ENCODE results near the gene MYO1D. TPM values are rescaled to one million over a fixed set of nuclear protein-coding genes. Genes with fewer than 3 reads are reported as not detected.

MYO1D gene
- total RNA-seq, 1 experiment from 2014 or later: 1.3 TPM

GRCh38 chr17:32504166-32504990 is 372.5 kb downstream of the MYO1D start:
- Histone ChIP-seq H3K27me3 (no peaks in the 10 kb centered on the region), H3K9me3 (no peaks in the 10 kb centered on the region), H3K36me3 (no peaks in the 10 kb centered on the region), H3K4me3 (no peak overlapping the region)
- no peak for DNase-seq

GRCh38 chr17:32503251-32504165 is 373.4 kb downstream of the MYO1D start:
- Histone ChIP-seq H3K9me3 (no peaks in the 10 kb centered on the region), H3K27me3 (no peaks in the 10 kb centered on the region), H3K36me3 (no peaks in the 10 kb centered on the region), H3K4me3 (no peak overlapping the region)
- DNase-seq: no peak

GRCh38 chr17:32502710-32503109 is 374.2 kb downstream of the MYO1D start:
- no peak overlapping the region for H3K4me3 ChIP-seq
- H3K36me3 ChIP-seq: no peaks in the 10 kb centered on the region
- DNase-seq: no peak

GRCh38 chr17:32502013-32502412 is 374.9 kb downstream of the MYO1D start:
- DNase-seq: no peak
- H3K36me3 ChIP-seq: no peaks in the 10 kb centered on the region
- no peaks in the 10 kb centered on the region for H3K27me3 ChIP-seq
- H3K4me3 ChIP-seq: no peak overlapping the region
- no peaks in the 10 kb centered on the region for H3K9me3 ChIP-seq

More at GRCh38 chr17:32502710-32503109, 374.2 kb downstream of the MYO1D start:
- no peaks in the 10 kb centered on the region for H3K9me3 ChIP-seq
- H3K27me3 ChIP-seq: no peaks in the 10 kb centered on the region

GRCh38 chr17:32498391-32498790 is 378.5 kb downstream of the MYO1D start:
- no peak for DNase-seq
- H3K36me3 ChIP-seq: no peaks in the 10 kb centered on the region
- no peak overlapping the region for H3K4me3 ChIP-seq
- no peaks in the 10 kb centered on the region for H3K9me3 ChIP-seq
- no peaks in the 10 kb centered on the region for H3K27me3 ChIP-seq

GRCh38 chr17:32497431-32498205 is 379.3 kb downstream of the MYO1D start:
- Histone ChIP-seq H3K36me3 (no peaks in the 10 kb centered on the region), H3K27me3 (no peaks in the 10 kb centered on the region), H3K9me3 (no peaks in the 10 kb centered on the region), H3K4me3 (no peak overlapping the region)
- no peak for DNase-seq

- Histone ChIP-seq H3K36me3 (no peaks in the 10 kb centered on the region), H3K9me3 (no peaks in the 10 kb centered on the region), H3K4me3 (no peak overlapping the region), H3K27me3 (no peaks in the 10 kb centered on the region)
- peak; percentile 50 for DNase-seq
Measured at GRCh38 chr17:32496395-32497073, 380.4 kb downstream of the MYO1D start.

- Histone ChIP-seq H3K36me3 (no peaks in the 10 kb centered on the region), H3K27me3 (no peaks in the 10 kb centered on the region), H3K9me3 (no peaks in the 10 kb centered on the region), H3K4me3 (no peak overlapping the region)
- no peak for DNase-seq
Measured at GRCh38 chr17:32495359-32496231, 381.3 kb downstream of the MYO1D start.

- Histone ChIP-seq H3K27me3 (no peaks in the 10 kb centered on the region), H3K9me3 (no peaks in the 10 kb centered on the region), H3K4me3 (no peak overlapping the region), H3K36me3 (no peaks in the 10 kb centered on the region)
- peak; percentile 87 for DNase-seq
Measured at GRCh38 chr17:32494621-32495358, 382.1 kb downstream of the MYO1D start.

- Histone ChIP-seq H3K27me3 (no peaks in the 10 kb centered on the region), H3K9me3 (no peaks in the 10 kb centered on the region), H3K4me3 (no peak overlapping the region), H3K36me3 (peaks cover 3% of the 10 kb centered on the region; the same call in 1 of the 2 replicates)
- no peak for DNase-seq
Measured at GRCh38 chr17:32493976-32494513, 382.9 kb downstream of the MYO1D start.

GRCh38 chr17:32493571-32493970 is 383.4 kb downstream of the MYO1D start:
- Histone ChIP-seq H3K9me3 (no peaks in the 10 kb centered on the region), H3K36me3 (peaks cover 6% of the 10 kb centered on the region; the same call in 1 of the 2 replicates), H3K27me3 (no peaks in the 10 kb centered on the region), H3K4me3 (no peak overlapping the region)
- no peak for DNase-seq

- H3K27me3 ChIP-seq: no peaks in the 10 kb centered on the region
- peaks cover 14% of the 10 kb centered on the region for H3K36me3 ChIP-seq
- DNase-seq: no peak
- no peak overlapping the region for H3K4me3 ChIP-seq
- no peaks in the 10 kb centered on the region for H3K9me3 ChIP-seq
Measured at GRCh38 chr17:32492648-32493289, 384.2 kb downstream of the MYO1D start.

GRCh38 chr17:32492264-32492589 is 384.7 kb downstream of the MYO1D start:
- Histone ChIP-seq H3K27me3 (no peaks in the 10 kb centered on the region), H3K4me3 (no peak overlapping the region), H3K36me3 (peaks cover 14% of the 10 kb centered on the region), H3K9me3 (no peaks in the 10 kb centered on the region)
- DNase-seq: no peak
